GM06990 (cell line): ENCODE data around the gene AMBP.

Source experiments
- DNase-seq: peaks from one replicate; pipeline ENCODE4 v3.0.0-alpha.2; 2011; ENCODE audit not compliant: insufficient read length; ENCODE audit errors: extremely low read depth
- H3K27me3 ChIP-seq: replicated peaks from 2 replicates; pipeline ENCODE4 v1.6.0; 2011; ENCODE audit warnings: low read length; ENCODE audit not compliant: control insufficient read depth, insufficient read depth
- H3K36me3 ChIP-seq: 2 replicates; pipeline ENCODE4 v1.5.1; 2011; ENCODE audit warnings: low read length; ENCODE audit not compliant: control insufficient read depth, insufficient read depth
- H3K4me3 ChIP-seq: replicated peaks from 2 replicates; pipeline ENCODE4 v1.5.1; 2011; ENCODE audit warnings: low read depth, mild to moderate bottlenecking, control low read depth, low read length
- CTCF ChIP-seq: IDR thresholded peaks from 2 replicates; pipeline ENCODE4 v1.5.1; 2011; ENCODE audit warnings: low read length, control low read depth, mild to moderate bottlenecking, inconsistent platforms; ENCODE audit not compliant: insufficient read depth, poor library complexity, severe bottlenecking

The AMBP gene

GRCh38 chr9:114012126-114012525 lies 66.0 kb downstream of the AMBP start:
- no peak for DNase-seq
- H3K36me3 ChIP-seq: no peaks in the 10 kb centered on the region
- TF ChIP-seq CTCF: no peak
- no peaks in the 10 kb centered on the region; the same call in 1 of the 2 replicates for H3K27me3 ChIP-seq
- no peak overlapping the region for H3K4me3 ChIP-seq

DNA sequence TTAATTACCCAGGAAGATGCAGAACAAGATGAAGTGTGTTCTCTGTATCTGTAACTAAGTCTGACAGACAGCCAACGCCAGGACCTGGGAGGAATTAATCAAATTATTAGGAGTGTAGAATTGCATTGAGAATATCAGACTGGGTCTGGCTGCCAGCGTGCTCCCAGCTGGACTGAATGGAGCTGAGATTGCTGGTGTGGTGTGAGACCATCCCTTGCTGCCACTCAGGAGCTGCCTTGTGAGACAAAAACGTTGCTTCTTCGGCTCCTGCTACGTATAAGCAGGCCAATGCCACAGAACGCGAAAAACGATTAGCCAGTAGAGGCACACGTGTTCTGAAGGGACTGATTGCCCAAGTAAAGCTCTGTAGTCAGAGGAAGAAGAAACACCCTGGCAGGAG lies 66.8 kb downstream of the AMBP start:
- Histone ChIP-seq H3K4me3 (no peak overlapping the region), H3K36me3 (no peaks in the 10 kb centered on the region), H3K27me3 (no peaks in the 10 kb centered on the region; the same call in none of the 2 replicates)
- DNase-seq: no peak
- no peak for TF ChIP-seq CTCF
